ENCODE measurements around the gene PLXDC1.

The PLXDC1 gene

DNA sequence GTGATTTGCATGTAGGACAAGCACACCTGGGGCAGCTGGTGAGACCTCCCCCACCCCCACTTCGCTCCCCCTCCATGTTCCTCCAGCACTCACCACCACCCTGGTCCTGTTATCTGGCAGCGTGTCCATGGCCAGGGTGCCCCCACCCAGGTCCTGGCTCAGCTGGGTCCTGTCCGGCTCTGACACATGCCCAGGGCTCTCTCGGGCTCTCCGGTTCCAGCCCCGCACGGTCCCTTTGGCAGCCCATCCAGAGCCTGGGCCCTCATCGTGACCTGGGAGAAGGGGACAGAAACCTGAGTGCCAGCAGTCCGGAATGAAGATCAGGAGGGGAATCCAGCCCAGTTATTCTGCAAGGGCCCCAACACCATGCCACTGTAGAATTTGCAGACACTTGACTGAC lies 11.9 kb downstream of the PLXDC1 start:
- no peaks in the 10 kb centered on the region for H3K27me3 ChIP-seq (ENCODE audit: insufficient read depth, poor library complexity, severe bottlenecking)
- TF ChIP-seq POLR2AphosphoS5 (IDR thresholded peaks at IDR 0.05; ENCODE audit: low read depth) (no peak), REST (IDR thresholded peaks at IDR 0.05; ENCODE audit: insufficient replicate concordance, low read depth) (no peak), CTCF (IDR thresholded peaks at IDR 0.05; ENCODE audit: insufficient read depth, low read length) (no peak), SPI1 (IDR thresholded peaks at IDR 0.05; ENCODE audit: borderline replicate concordance, low read depth) (no peak), GABPA (IDR thresholded peaks at IDR 0.05; ENCODE audit: low read depth) (no peak)
- H3K27ac ChIP-seq (replicated peaks), result no peak overlapping the region
- no peak for DNase-seq (ENCODE audit: low read depth in 1 of 2, low spot score in 1 of 2)
- H3K4me3 ChIP-seq (replicated peaks; ENCODE audit: insufficient read depth, low read length), result no peak overlapping the region

DNA sequence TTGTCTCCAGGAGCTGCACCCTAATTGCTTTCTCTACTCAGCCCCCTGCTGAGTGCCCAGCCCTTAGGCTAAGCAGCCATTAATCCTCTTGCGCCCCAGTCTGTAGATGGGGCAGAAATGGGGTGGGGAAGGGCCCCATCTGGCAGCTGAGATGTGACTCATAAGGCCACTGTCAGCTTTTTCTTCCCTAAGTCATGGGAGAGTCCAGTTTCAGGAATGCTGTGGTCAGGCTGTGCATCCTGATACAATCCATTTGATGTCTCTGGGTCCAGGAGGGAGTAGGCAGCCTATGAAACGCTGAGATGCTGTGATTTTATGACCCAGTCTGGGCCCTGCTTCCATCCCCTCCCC lies 12.3 kb downstream of the PLXDC1 start:
- no peak for DNase-seq (ENCODE audit: low read depth in 1 of 2, low spot score in 1 of 2)
- no peaks in the 10 kb centered on the region for H3K27me3 ChIP-seq (ENCODE audit: insufficient read depth, poor library complexity, severe bottlenecking)
- H3K4me3 ChIP-seq (replicated peaks; ENCODE audit: insufficient read depth, low read length), result no peak overlapping the region

More for the DNA sequence above, 12.3 kb downstream of the PLXDC1 start:
- TF ChIP-seq CTCF (IDR thresholded peaks at IDR 0.05; ENCODE audit: insufficient read depth, low read length) (no peak), POLR2AphosphoS5 (IDR thresholded peaks at IDR 0.05; ENCODE audit: low read depth) (no peak), REST (IDR thresholded peaks at IDR 0.05; ENCODE audit: insufficient replicate concordance, low read depth) (no peak), SPI1 (IDR thresholded peaks at IDR 0.05; ENCODE audit: borderline replicate concordance, low read depth) (no peak), GABPA (IDR thresholded peaks at IDR 0.05; ENCODE audit: low read depth) (no peak)
- no peak overlapping the region for H3K27ac ChIP-seq (replicated peaks)
